GM18867 (cell line): ENCODE results near the gene CASP6.

ENCODE experiments used
- ATAC-seq: cut with Tn5 transposase; IDR thresholded peaks from one replicate; pipeline ENCODE4 v1.9.1; 2021; ENCODE audit warnings: mild to moderate bottlenecking, moderate library complexity; ENCODE audit not compliant: unreplicated experiment

Gene CASP6

GRCh38 chr4:109702950-109703663 lies at the start of gene CASP6:
TSS of gene CASP6 (minus strand) at chr4:109703445. CDS start at chr4:109703395, 50 bp downstream.
- peak; percentile 86 for ATAC-seq

- no peak for ATAC-seq
Observed at GRCh38 chr4:109752525-109752924, 49.3 kb upstream of the CASP6 start.

GRCh38 chr4:109751852-109752251 lies 48.6 kb upstream of the CASP6 start:
- no peak for ATAC-seq

GRCh38 chr4:109750652-109751244 lies 47.5 kb upstream of the CASP6 start:
- no peak for ATAC-seq

GRCh38 chr4:109749388-109750082 lies 46.3 kb upstream of the CASP6 start:
- no peak for ATAC-seq

- ATAC-seq: no peak
Observed at GRCh38 chr4:109748114-109748513, 44.9 kb upstream of the CASP6 start.

- no peak for ATAC-seq
Observed at GRCh38 chr4:109746728-109747127, 43.5 kb upstream of the CASP6 start.

- no peak for ATAC-seq
Observed at GRCh38 chr4:109745830-109746229, 42.6 kb upstream of the CASP6 start.

GRCh38 chr4:109739547-109739946 lies 36.3 kb upstream of the CASP6 start:
- ATAC-seq: no peak

GRCh38 chr4:109738104-109738872 lies 35.0 kb upstream of the CASP6 start:
- ATAC-seq: no peak

GRCh38 chr4:109735566-109736365 lies 32.5 kb upstream of the CASP6 start:
- ATAC-seq: no peak

- no peak for ATAC-seq
Observed at GRCh38 chr4:109733728-109734127, 30.5 kb upstream of the CASP6 start.

- ATAC-seq: no peak
Observed at GRCh38 chr4:109730619-109731545, 27.6 kb upstream of the CASP6 start.

GRCh38 chr4:109729718-109730618 lies 26.7 kb upstream of the CASP6 start, which contains the start of gene PLA2G12A:
TSS of gene PLA2G12A (minus strand) at chr4:109730070. CDS start at chr4:109729809, 261 bp downstream.
- peak; percentile 85 for ATAC-seq

GRCh38 chr4:109729117-109729717 lies 26.0 kb upstream of the CASP6 start:
- no peak for ATAC-seq

GRCh38 chr4:109728385-109728784 lies 25.1 kb upstream of the CASP6 start:
- no peak for ATAC-seq

GRCh38 chr4:109723110-109723509 lies 19.9 kb upstream of the CASP6 start:
- ATAC-seq: no peak

GRCh38 chr4:109722357-109722756 lies 19.1 kb upstream of the CASP6 start:
- ATAC-seq: no peak
